Measurements from ENCODE around the gene PLXNC1. TPM values are rescaled to one million over a fixed set of nuclear protein-coding genes. Genes with fewer than 3 reads are reported as not detected.

PLXNC1 gene
- total and polyA plus RNA-seq, 2 of the 8 experiments (the other 6 are each of a cell fraction or from before 2014, with no cell fraction given), result 0.83 to 2.0 TPM

GRCh38 chr12:94123127-94123526 is 25.2 kb upstream of the PLXNC1 start (continued):
- no peak for TF ChIP-seq CTCF (IDR thresholded peaks at IDR 0.05; ENCODE audit: control extremely low read depth in 1 of 3, insufficient read depth in 1 of 3, low read depth in 1 of 3, low read length in 3 of 3)
- TF ChIP-seq CREB1 (IDR thresholded peaks at IDR 0.05), result no peak
- TF ChIP-seq CHD1 (IDR thresholded peaks at IDR 0.05; ENCODE audit: low read depth, low read length), result no peak
- TF ChIP-seq BACH1 (IDR thresholded peaks at IDR 0.05; ENCODE audit: low read length), result no peak
